ENCODE results near the gene VTI1A.
"Not testable (repeated sequence)": the region's sequence is repeated elsewhere in the genome, so short reads cannot be mapped to it uniquely, and the experiment has no call there.

VTI1A gene

GRCh38 chr10:112446855-112447619 lies at the start of gene VTI1A, which contains the start of gene ZDHHC6:
Gene VTI1A, plus strand, starts transcription at chr10:112447215. Its CDS starts 159 bp downstream, at chr10:112447374.
Gene ZDHHC6, minus strand, starts transcription at chr10:112446914. Its CDS starts 1,478 bp downstream, at chr10:112445436.
- DNase-seq, result peak; percentile 90

- no peak for DNase-seq
Measured at GRCh38 chr10:112397592-112397991, 49.4 kb upstream of the VTI1A start.

- no peak for DNase-seq
Measured at GRCh38 chr10:112402917-112403316, 44.1 kb upstream of the VTI1A start.

GRCh38 chr10:112404617-112405016 lies 42.4 kb upstream of the VTI1A start:
- DNase-seq, result no peak

- DNase-seq, result not testable (repeated sequence)
Measured at GRCh38 chr10:112406806-112407205, 40.2 kb upstream of the VTI1A start.

- no peak for DNase-seq
Measured at GRCh38 chr10:112407696-112408095, 39.3 kb upstream of the VTI1A start.

- DNase-seq, result no peak
Measured at GRCh38 chr10:112409299-112409698, 37.7 kb upstream of the VTI1A start.

- DNase-seq, result no peak
Measured at GRCh38 chr10:112409755-112410154, 37.3 kb upstream of the VTI1A start.

- DNase-seq, result no peak
Measured at GRCh38 chr10:112412696-112413095, 34.3 kb upstream of the VTI1A start.

GRCh38 chr10:112421731-112422130 lies 25.3 kb upstream of the VTI1A start:
- DNase-seq, result no peak

- DNase-seq, result no peak
Measured at GRCh38 chr10:112424651-112425050, 22.4 kb upstream of the VTI1A start.

- DNase-seq, result no peak
Measured at GRCh38 chr10:112426111-112426510, 20.9 kb upstream of the VTI1A start.

GRCh38 chr10:112429147-112429546 lies 17.9 kb upstream of the VTI1A start:
- no peak for DNase-seq

GRCh38 chr10:112429654-112430230 lies 17.3 kb upstream of the VTI1A start:
- no peak for DNase-seq

GRCh38 chr10:112433136-112433535 lies 13.9 kb upstream of the VTI1A start:
- no peak for DNase-seq

- no peak for DNase-seq
Measured at GRCh38 chr10:112434988-112435619, 11.9 kb upstream of the VTI1A start.

GRCh38 chr10:112438356-112438755 lies 8.7 kb upstream of the VTI1A start:
- DNase-seq, result no peak

GRCh38 chr10:112441520-112441919 lies 5.5 kb upstream of the VTI1A start:
- DNase-seq, result no peak

GRCh38 chr10:112442063-112442462 lies 5.0 kb upstream of the VTI1A start:
- DNase-seq, result no peak

GRCh38 chr10:112446055-112446854 lies 760 bp upstream of the VTI1A start:
- no peak for DNase-seq

GRCh38 chr10:112447620-112447928 lies 559 bp downstream of the VTI1A start:
- no peak for DNase-seq

GRCh38 chr10:112448888-112449287 lies 1.9 kb downstream of the VTI1A start:
- DNase-seq, result no peak

Data from right hindlimb (tissue), 1 donor.